Cardiac atrium fibroblast (primary cell): ENCODE measurements around the gene ZC2HC1B. TPM values are rescaled to one million over a fixed set of nuclear protein-coding genes. Genes with fewer than 3 reads are reported as not detected.

ENCODE experiments used
- total RNA-seq: library from RNA; depleted of rRNA; stranded (reverse); fragments of >200 nt; gene quantifications from 2 replicates; pipeline ENCODE4 v1.2.3, GENCODE V29; 2015

Gene ZC2HC1B, protein sequence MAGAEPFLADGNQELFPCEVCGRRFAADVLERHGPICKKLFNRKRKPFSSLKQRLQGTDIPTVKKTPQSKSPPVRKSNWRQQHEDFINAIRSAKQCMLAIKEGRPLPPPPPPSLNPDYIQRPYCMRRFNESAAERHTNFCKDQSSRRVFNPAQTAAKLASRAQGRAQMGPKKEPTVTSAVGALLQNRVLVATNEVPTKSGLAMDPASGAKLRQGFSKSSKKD
- not detected in 2 replicates for total RNA-seq

DNA sequence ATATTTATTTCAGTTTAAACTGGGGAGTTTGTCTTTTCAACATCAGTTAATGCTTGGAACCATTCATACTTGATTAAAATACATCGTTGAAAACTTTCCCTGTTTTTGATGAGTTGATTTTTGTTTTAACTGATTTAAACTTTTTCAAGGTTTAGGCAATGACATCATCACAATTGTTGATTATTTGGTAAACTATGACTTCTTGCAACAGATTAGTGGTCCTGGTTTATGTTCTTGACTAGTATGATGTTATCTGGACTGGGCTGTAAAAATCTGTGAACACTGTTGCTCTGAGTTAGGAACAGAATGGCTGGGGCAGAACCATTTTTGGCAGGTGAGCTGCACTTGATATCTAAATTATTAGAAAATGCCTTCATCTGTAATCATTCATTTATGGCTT, at the start of gene ZC2HC1B:
Gene ZC2HC1B (plus strand): TSS at position 241 of the 400 bp plus-strand sequence. CDS start 66 bp downstream, at position 307.

DNA sequence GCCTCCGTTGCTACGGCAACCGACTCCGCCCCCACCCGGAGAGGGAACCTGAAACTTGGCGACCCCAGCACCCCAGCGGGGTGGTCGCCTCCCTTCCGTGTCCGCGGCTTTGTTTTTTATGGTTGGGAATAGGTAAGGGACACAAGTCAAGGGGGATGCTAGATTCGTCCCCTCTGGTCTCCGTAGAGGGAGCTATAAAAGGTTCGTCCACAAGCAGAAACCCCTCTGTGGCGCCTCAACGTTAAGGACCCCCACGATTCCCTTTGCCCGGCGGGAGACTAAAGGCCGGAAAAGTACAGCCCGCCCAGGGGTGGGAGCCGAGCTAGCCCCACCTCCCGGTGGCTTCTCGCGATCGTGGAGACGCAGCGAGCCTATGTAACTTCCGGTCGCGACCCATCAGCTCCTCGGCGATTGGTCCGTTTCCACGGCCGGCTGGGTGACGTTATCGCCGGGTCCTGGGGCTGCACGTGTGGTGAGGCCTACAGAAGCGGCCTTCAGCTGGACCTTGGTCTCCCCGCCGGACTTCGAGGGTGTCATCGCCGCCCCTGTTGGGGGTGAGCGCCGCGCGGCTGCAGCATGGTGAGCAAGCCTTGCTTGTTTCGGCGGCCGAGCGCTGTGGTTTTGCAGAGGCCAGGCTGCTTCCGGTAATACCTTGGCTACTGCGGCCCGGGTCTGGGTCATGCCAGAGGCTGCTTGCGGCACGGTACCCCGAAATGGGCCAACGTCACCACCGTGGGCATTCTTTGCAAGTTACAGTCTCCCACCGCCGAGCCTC, 21.2 kb upstream of the ZC2HC1B start, which contains the start of gene LTV1:
Gene LTV1 (plus strand): TSS at position 437 of the 775 bp plus-strand sequence. CDS start 140 bp downstream, at position 577.

Other genes with a start within 250 kb of the ZC2HC1B start
- gene PHACTR2, start 186.5 kb upstream of the ZC2HC1B start, total RNA-seq = 72.8 and 110 TPM in 2 replicates
- gene LTV1, start 21.1 kb upstream of the ZC2HC1B start, total RNA-seq = 11.2 and 12.1 TPM in 2 replicates
- 51.2 and 52.4 TPM in 2 replicates for gene PLAGL1, start 143.8 kb downstream of the ZC2HC1B start, total RNA-seq
- 198 and 237 TPM in 2 replicates for gene SF3B5, start 231.1 kb downstream of the ZC2HC1B start, total RNA-seq